ENCODE measurements around the gene APBA1.

The APBA1 gene

DNA sequence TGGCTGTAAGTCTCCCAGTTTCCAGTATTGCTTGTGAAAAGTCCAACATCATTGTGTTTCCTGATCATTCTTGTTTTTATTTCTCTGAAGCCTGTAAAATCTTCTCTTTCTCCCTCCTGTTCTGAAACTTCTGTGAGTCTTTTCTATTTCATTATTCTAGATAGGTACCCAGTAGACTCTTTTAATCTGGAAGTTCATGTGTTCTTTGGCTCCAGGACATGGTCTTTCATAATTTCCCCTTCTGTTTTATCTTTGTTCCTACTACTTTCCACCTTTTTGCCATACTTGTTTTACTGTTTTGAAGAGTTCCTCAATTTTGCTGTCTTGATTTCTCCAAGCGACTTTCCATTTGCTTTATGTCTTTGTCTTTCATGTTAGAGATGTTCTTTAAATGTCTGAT is 168.1 kb downstream of the APBA1 start:
- Histone ChIP-seq H3K9me3 (ENCODE audit: control insufficient read depth, insufficient read depth, low read length) (no peaks in the 10 kb centered on the region), H3K4me1 (ENCODE audit: control insufficient read depth, low read length) (no peaks in the 10 kb centered on the region), H3K4me3 (ENCODE audit: low read length) (no peak overlapping the region), H3F3A (ENCODE audit: control insufficient read depth, insufficient read depth) (no peaks in the 10 kb centered on the region), H3K27me3 (ENCODE audit: control insufficient read depth, low read length) (no peaks in the 10 kb centered on the region; the same call in 1 of the 2 replicates), H3K79me2 (ENCODE audit: control insufficient read depth, low read length) (no peaks in the 10 kb centered on the region), H3K9me2 (replicated peaks; ENCODE audit: control insufficient read depth, low read length) (no peaks in the 10 kb centered on the region), H4K20me1 (ENCODE audit: control insufficient read depth, insufficient read depth, low read depth, low read length) (no peaks in the 10 kb centered on the region), H3K4me2 (ENCODE audit: low read length) (no peak overlapping the region), H3K36me3 (ENCODE audit: control insufficient read depth, low read length) (no peaks in the 10 kb centered on the region), H3K27ac (ENCODE audit: low read depth, low read length) (no peak overlapping the region)
- TF ChIP-seq, protein P1, sequence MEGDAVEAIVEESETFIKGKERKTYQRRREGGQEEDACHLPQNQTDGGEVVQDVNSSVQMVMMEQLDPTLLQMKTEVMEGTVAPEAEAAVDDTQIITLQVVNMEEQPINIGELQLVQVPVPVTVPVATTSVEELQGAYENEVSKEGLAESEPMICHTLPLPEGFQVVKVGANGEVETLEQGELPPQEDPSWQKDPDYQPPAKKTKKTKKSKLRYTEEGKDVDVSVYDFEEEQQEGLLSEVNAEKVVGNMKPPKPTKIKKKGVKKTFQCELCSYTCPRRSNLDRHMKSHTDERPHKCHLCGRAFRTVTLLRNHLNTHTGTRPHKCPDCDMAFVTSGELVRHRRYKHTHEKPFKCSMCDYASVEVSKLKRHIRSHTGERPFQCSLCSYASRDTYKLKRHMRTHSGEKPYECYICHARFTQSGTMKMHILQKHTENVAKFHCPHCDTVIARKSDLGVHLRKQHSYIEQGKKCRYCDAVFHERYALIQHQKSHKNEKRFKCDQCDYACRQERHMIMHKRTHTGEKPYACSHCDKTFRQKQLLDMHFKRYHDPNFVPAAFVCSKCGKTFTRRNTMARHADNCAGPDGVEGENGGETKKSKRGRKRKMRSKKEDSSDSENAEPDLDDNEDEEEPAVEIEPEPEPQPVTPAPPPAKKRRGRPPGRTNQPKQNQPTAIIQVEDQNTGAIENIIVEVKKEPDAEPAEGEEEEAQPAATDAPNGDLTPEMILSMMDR (IDR thresholded peaks at IDR 0.05; ENCODE audit: low read depth, low read length, poor library complexity, severe bottlenecking), result no peak
- no peak for TF ChIP-seq EZH2phosphoT487 (IDR thresholded peaks at IDR 0.05; ENCODE audit: borderline replicate concordance, low read length)

DNA sequence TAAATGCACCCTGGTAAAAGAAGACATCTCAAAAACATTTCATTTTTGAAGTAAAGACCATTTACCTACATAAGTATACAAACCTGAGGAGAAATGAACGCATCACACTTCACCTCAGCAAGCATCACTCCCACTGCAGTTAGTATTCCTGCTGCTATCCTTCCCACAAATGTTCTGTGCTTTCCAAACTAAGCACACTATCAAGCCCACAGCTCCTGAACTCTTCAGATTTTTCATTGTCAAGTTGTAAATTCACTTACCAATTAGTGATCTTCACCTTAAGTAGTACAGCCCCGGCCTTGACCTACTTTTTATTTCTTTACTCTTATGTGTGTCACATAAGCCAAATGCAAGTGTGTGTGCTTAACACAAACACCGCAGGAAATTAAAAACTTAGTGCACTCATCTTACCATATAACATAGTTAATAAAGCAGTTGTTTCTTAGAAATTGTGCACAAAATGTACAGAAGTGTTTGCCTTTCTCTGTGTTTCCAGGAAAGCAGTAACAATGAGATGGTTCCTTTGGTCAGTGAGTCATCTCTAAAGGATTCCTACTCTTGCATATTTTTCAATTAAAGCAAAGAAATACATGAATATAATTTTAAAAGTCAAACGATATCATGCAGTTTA is 169.4 kb downstream of the APBA1 start:
- H3K79me2 ChIP-seq (ENCODE audit: control insufficient read depth, low read length), result no peaks in the 10 kb centered on the region
- H4K20me1 ChIP-seq (ENCODE audit: control insufficient read depth, insufficient read depth, low read depth, low read length), result no peaks in the 10 kb centered on the region
- H3K27me3 ChIP-seq (ENCODE audit: control insufficient read depth, low read length), result no peaks in the 10 kb centered on the region; the same call in 1 of the 2 replicates
- no peaks in the 10 kb centered on the region for H3F3A ChIP-seq (ENCODE audit: control insufficient read depth, insufficient read depth)
- TF ChIP-seq, protein P1 (IDR thresholded peaks at IDR 0.05; ENCODE audit: low read depth, low read length, poor library complexity, severe bottlenecking), result no peak
- TF ChIP-seq EZH2phosphoT487 (IDR thresholded peaks at IDR 0.05; ENCODE audit: borderline replicate concordance, low read length), result no peak
- H3K4me3 ChIP-seq (ENCODE audit: low read length), result no peak overlapping the region
- no peaks in the 10 kb centered on the region for H3K36me3 ChIP-seq (ENCODE audit: control insufficient read depth, low read length)
- H3K9me2 ChIP-seq (replicated peaks; ENCODE audit: control insufficient read depth, low read length), result no peaks in the 10 kb centered on the region
- no peak overlapping the region for H3K4me2 ChIP-seq (ENCODE audit: low read length)
- H3K27ac ChIP-seq (ENCODE audit: low read depth, low read length), result no peak overlapping the region
- no peaks in the 10 kb centered on the region for H3K9me3 ChIP-seq (ENCODE audit: control insufficient read depth, insufficient read depth, low read length)
- H3K4me1 ChIP-seq (ENCODE audit: control insufficient read depth, low read length), result no peaks in the 10 kb centered on the region

DNA sequence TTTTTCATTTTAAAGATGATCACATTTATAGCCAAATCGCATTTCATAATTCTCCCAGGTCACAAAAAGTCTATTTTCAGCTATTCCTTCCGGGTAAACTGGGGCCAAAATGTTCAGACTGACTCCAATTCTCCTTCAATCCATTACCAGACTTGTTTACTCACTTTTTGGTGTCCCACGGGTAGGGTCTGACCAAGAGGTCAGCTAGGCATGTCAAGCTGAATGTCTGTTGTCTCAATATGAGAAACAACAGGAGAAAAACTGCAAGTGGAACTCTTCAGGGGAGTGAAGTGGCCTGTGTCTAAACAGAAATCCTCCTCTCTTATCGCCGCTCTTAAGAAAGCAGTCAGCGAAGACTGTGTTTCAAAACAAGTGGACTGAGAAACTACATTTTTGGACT is 171.3 kb downstream of the APBA1 start:
- Histone ChIP-seq H3K79me2 (ENCODE audit: control insufficient read depth, low read length) (no peaks in the 10 kb centered on the region), H3K36me3 (ENCODE audit: control insufficient read depth, low read length) (no peaks in the 10 kb centered on the region), H3K27ac (ENCODE audit: low read depth, low read length) (no peak overlapping the region), H3K4me1 (ENCODE audit: control insufficient read depth, low read length) (no peaks in the 10 kb centered on the region), H3K9me2 (replicated peaks; ENCODE audit: control insufficient read depth, low read length) (no peaks in the 10 kb centered on the region), H3K9me3 (ENCODE audit: control insufficient read depth, insufficient read depth, low read length) (no peaks in the 10 kb centered on the region), H3K4me3 (ENCODE audit: low read length) (no peak overlapping the region), H3F3A (ENCODE audit: control insufficient read depth, insufficient read depth) (no peaks in the 10 kb centered on the region), H4K20me1 (ENCODE audit: control insufficient read depth, insufficient read depth, low read depth, low read length) (no peaks in the 10 kb centered on the region), H3K4me2 (ENCODE audit: low read length) (no peak overlapping the region), H3K27me3 (ENCODE audit: control insufficient read depth, low read length) (no peaks in the 10 kb centered on the region; the same call in 1 of the 2 replicates)
- TF ChIP-seq EZH2phosphoT487 (IDR thresholded peaks at IDR 0.05; ENCODE audit: borderline replicate concordance, low read length), result no peak
- TF ChIP-seq, protein P1 (IDR thresholded peaks at IDR 0.05; ENCODE audit: low read depth, low read length, poor library complexity, severe bottlenecking), result no peak
